ENCODE measurements around the gene SLC39A11.

SLC39A11 gene

GRCh38 chr17:73030995-73031394, 61.5 kb downstream of the SLC39A11 start:
- no peak for TF ChIP-seq CTCF (IDR thresholded peaks at IDR 0.05; ENCODE audit: insufficient read depth, low read length, missing control alignments)
- H3K4me3 ChIP-seq (ENCODE audit: low read depth, low read length): no peak overlapping the region
- ChIA-PET POLR2A (no interaction called here), CTCF (interaction anchor here (1.6 kb wide), 1 partner anchor 303 kb away, joined by 3 read pairs; no protein-coding TSS in a partner anchor)
- DNase-seq (ENCODE audit: low read depth, low spot score): no peak

- TF ChIP-seq CTCF (IDR thresholded peaks at IDR 0.05; ENCODE audit: insufficient read depth, low read length, missing control alignments): no peak
- H3K4me3 ChIP-seq (ENCODE audit: low read depth, low read length): no peak overlapping the region
- ChIA-PET POLR2A (no interaction called here), CTCF (interaction anchor here (1.6 kb wide), 1 partner anchor 302 kb away, joined by 3 read pairs; no protein-coding TSS in a partner anchor)
- DNase-seq (ENCODE audit: low read depth, low spot score): no peak
Measured at GRCh38 chr17:73030501-73030921, 62.0 kb downstream of the SLC39A11 start.

GRCh38 chr17:73029991-73030390, 62.5 kb downstream of the SLC39A11 start:
- TF ChIP-seq CTCF (IDR thresholded peaks at IDR 0.05; ENCODE audit: insufficient read depth, low read length, missing control alignments): no peak
- ChIA-PET POLR2A (no interaction called here), CTCF (no interaction called here)
- H3K4me3 ChIP-seq (ENCODE audit: low read depth, low read length): no peak overlapping the region
- no peak for DNase-seq (ENCODE audit: low read depth, low spot score)

- CTCF ChIA-PET: no interaction called here
- no peak for TF ChIP-seq CTCF (IDR thresholded peaks at IDR 0.05; ENCODE audit: insufficient read depth, low read length, missing control alignments)
- DNase-seq (ENCODE audit: low read depth, low spot score): no peak
- no peak overlapping the region for H3K4me3 ChIP-seq (ENCODE audit: low read depth, low read length)
- POLR2A ChIA-PET: no interaction called here
Measured at GRCh38 chr17:73029021-73029420, 63.5 kb downstream of the SLC39A11 start.

GRCh38 chr17:73028299-73028755, 64.2 kb downstream of the SLC39A11 start:
- TF ChIP-seq CTCF (IDR thresholded peaks at IDR 0.05; ENCODE audit: insufficient read depth, low read length, missing control alignments): no peak
- POLR2A ChIA-PET: no interaction called here
- CTCF ChIA-PET: no interaction called here
- H3K4me3 ChIP-seq (ENCODE audit: low read depth, low read length): no peak overlapping the region
- DNase-seq (ENCODE audit: low read depth, low spot score): no peak

- TF ChIP-seq CTCF (IDR thresholded peaks at IDR 0.05; ENCODE audit: insufficient read depth, low read length, missing control alignments): no peak
- ChIA-PET CTCF (no interaction called here), POLR2A (interaction anchor here (0.9 kb wide), 1 partner anchor 10 kb away, joined by 5 read pairs; no protein-coding TSS in a partner anchor)
- H3K4me3 ChIP-seq (ENCODE audit: low read depth, low read length): no peak overlapping the region
- peak; percentile 44 for DNase-seq (ENCODE audit: low read depth, low spot score)
Measured at GRCh38 chr17:73027130-73027741, 65.3 kb downstream of the SLC39A11 start.

Measured in AG04449 (cell line).